CD4-positive, alpha-beta T cell treated with Interleukin-6 for 4 hours (primary cell): ENCODE results near the gene SLC12A3.
A peak's percentile ranks its signal among the peaks of the same experiment; 100 is the strongest.
"Not testable (repeated sequence)": the region's sequence is repeated elsewhere in the genome, so short reads cannot be mapped to it uniquely, and the experiment has no call there.

Experiments
- DNase-seq: peaks from one replicate; pipeline ENCODE4 v3.0.0-alpha.2; 2020; ENCODE audit warnings: mixed read lengths

Gene SLC12A3

DNA sequence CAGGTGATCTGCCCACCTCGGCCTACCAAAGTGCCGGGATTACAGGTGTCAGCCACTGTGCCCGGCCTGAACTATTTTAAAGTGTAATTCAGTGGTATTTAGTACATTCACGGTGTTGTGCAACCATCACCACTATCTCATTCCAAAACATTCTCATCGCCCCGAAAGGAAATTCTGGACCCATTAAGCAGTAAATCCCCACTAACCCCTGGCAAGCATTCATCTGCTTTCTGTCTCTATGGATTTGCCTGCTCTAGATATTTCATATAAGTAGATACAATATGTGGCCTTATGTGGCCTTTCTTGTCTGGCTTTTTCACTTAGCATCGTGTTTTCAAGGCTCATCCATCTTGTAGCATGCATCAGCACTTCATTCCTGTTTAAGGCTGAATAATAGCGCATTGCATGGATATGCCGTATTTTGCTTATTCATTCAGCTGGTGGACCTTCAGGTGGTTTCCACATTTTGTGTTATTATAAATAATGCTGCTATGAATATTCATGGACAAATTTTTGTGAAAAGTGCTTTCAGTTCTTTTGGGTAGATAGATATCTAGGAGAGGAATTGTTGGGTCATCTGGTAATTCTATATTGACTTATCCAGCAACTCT, 58.6 kb downstream of the SLC12A3 start:
- no peak for DNase-seq

DNA sequence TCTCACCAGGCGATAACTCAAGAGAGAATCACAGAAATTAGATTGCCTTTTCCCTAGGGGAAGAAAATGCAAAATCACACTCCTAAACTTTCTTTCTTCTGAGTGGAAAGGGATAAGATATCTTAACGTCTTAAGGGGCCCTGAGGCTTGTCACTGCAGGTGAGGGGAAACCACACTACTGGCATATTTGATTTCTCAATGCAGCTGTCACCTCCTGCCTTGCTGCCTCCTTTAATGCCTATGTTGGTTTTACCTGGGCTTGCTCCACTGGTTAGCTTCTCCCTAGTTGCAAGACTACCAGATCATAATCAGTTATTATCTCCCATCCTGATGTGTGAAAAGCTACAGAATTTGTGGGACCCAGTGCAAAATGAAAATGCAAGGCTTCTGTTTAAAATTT, 62.5 kb downstream of the SLC12A3 start:
- no peak for DNase-seq

DNA sequence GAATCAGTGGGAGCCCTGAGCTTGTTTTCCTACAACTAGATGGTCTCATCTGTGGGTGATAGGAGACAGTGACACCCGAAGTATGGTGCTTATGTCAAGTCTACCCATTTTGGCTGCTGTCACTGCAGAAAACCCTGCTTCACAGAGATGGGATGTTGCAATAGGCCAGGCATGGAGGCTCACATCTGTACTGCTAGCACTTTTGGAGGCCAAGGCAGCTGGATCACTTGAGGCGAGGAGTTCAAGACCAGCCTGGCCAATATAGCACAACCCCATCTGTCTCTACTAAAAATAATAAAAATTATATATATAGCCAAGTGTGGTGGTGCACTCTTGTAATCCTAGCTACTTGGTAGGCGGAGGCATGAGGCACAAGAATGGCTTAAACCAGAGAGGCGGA, 64.6 kb downstream of the SLC12A3 start:
- DNase-seq: no peak

DNA sequence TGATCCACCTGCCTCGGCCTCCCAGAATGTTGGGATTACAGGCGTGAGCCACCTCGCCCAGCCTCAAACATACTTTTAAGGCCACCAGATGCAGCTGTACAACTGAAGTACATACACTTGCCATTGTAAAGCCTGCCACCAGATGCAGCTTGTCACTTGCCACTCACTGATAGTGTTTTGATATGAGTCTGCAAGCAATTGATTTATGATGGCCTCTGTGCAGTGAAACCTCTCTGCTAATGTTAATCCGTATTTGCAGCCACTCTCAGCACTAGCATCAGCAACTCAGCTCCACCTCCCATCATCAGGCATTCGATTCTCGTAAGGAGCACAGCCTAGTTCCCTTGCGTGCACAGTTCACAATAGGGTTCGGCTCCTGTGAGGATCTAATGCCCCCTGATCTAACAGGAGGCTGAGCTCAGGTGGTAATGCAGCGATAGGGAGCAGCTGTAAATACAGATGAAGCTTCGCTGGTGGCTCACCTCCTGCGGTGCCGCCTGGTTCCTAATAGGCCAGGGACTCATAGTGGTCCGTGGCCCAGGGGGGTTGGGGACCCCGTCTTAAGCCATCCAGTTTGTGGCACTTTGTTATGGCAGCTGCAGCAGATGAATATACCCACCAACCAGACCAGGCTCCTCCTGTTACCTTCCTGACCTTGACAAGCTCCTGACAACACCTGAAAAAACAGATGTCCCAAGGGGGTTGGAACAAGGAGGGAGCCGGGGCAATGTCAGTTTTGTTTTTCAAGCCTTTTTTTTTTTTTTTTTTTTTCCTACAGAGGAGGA, 65.7 kb downstream of the SLC12A3 start:
- DNase-seq: no peak

DNA sequence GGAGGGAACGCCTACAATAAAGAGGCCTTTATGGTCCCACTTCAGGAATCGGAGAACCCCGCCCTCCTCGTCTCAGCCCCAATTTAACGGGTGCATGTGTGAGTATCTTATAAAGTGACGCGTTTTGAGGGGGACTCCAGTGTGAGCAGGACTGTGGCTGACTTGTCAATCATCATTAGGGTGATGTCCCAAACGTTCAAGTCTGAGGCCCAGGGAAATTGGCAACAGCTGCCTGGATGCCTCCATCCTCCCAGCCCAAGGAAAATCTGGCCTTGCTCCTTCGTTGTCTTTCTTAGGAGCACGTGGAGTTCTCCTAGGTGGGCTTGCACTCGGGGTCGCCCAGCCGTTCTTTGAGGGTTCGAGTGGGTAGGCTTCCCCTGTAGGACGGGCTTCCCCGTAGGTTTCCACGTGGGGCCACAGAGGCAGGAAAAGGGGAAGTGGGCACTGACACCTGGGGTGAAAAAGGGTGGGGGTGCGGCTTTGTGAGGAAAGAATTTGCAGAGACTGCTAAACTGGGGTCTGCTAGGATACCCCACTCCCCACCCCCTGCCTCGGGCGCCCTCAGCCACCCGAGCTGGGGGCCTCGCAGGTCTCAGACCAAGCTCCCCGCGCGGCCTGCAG, 66.4 kb downstream of the SLC12A3 start:
- DNase-seq: no peak

DNA sequence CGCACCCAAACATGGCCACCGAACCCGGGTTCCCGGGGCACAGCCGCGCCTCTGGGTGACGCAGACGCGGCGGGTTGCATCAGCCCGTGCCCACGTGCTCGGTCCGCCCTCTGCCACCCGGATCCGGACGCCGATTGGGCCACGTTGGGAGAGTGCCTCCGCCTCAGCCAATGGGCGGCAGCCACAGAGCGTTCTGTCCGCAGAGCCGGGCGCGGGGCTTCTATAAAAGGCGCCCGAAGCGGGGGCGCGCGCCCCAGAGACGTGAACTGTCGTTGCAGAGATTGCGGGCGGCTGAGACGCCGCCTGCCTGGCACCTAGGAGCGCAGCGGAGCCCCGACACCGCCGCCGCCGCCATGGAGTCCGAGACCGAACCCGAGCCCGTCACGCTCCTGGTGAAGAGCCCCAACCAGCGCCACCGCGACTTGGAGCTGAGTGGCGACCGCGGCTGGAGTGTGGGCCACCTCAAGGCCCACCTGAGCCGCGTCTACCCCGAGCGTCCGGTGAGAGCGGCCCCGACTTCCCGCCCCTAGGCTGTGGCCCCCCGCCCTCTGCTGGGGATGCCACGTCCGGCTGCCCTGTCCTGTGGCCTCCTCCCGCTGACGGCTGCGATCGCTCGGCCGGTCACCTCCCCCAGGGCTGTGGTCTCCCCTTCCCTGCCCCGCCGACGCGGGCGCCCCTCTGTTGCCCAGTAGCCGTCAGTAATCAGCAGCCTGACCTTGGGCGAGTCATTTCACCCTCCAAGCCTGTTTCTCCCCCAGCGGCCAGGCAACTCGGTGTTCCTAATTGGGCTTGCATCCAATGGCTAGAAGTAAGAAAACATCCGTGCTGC, 67.1 kb downstream of the SLC12A3 start, which contains the start of gene HERPUD1:
Gene HERPUD1, plus strand, starts transcription at position 251 of the 829 bp plus-strand sequence. Its CDS starts 103 bp downstream, at position 354.
- DNase-seq: peak; percentile 99

DNA sequence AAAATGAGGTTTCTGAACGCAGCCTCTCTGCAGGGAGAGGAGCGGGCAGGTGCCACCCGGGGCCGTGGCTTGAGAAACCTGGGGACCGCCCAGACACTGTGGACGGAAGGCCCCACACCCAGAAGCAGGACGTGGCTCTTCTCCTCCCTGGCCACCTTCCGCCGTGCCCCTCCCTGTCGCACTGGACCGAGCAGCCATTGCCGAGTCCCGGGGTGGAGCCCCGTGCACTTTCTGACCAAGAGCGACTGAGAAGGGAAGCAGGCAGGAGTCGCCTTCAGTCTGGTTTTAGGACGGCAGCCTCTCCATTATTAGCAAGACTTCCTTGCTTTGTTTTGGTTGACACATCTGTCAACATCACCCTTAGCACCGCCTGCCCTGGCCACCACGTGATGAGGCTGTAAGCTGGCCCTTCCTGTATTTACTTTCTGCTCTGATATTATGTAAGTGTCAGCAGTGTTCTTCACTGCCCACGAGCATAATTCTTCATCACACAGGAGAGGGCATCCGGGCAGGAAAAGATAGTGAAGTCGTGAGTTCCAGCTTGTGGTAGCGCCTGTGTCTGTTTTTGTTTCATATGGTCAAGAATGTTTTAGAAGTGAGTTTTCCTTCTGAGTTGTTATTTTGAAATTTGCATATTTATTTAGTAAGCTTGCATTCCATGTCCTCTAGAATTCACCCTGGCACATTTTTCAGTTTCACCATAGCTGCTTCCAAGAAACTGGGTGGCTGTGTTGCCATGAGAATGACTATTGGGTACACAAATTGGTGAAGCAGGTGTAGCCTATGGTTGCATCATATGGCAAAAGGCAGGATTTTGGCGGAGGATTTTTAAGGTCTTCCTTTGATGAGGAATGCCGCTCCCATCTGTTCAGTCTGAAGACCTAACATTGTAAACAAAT, 68.0 kb downstream of the SLC12A3 start:
- peak; percentile 43 for DNase-seq

DNA sequence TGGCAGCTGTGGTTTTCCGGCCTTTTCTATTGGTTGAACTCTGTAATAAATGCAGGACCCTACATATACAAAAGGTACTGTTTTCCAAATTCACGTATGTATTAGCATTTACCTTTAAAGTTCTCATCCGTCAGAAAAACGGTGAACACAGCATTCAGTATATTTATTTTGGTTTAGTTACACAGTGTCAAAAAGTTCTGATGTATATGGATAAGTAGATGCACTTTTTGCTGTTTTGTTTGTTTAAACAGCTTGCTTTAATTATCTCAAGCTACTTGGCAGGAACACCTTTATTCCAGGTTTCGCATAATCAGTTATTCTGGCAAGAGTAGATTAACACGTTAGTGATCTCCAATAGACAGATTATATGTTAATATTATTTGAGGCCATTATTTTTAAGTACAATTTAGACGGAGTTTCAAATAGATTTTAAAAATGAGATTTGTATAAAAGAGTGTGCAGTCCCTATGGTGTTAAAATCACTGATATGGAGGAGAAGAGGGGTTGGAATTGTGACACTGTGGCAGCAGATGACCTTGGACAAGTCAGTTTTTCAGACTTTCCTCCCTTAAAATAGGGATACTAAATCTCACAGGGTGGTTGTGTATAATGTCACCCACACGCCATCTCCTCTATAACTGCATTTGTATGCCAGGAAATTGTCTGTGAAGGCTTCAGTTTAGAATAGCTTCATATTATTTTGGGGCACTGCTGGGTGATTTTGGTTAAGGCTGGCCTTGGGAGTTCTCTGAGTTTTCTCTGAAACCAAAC, 69.0 kb downstream of the SLC12A3 start:
- no peak for DNase-seq

GRCh38 chr16:56934599-56935145, 69.7 kb downstream of the SLC12A3 start:
- not testable (repeated sequence) for DNase-seq

- no peak for DNase-seq
These were observed 70.2 kb downstream of the SLC12A3 start for GRCh38 chr16:56935201-56935600.

DNA sequence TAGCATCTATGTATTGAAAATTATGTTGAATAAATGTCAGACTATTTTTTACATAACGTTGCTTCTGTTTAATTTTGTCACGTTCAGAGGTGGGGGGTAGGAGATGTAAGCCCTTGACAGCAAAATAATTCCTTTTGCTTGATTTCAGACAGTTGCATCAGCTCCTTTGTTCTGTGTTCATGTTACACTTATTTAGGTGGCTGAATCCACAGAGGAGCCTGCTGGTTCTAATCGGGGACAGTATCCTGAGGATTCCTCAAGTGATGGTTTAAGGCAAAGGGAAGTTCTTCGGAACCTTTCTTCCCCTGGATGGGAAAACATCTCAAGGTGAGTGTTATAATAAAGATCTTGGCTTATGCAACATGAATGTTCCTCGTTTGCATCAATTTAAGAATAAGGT, 71.5 kb downstream of the SLC12A3 start:
- DNase-seq: no peak

DNA sequence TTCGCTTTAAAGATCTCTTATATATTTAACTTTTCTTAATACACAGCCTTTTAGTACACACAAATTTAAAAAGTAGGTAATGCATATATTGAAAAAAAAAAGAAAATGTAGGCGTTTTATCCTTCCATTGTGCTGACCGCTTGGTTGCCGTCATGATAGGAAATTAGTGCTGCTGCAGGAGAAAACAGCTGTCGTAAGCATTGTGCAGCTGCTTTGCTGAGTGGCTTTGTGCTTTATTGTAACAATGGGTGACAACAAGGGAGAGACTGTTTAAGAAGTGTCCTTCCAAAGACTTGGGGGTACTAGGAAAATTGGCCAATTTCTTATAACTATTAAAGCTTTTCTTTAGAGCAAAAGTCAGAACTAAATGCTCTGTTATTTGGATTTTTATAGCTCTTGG, 71.9 kb downstream of the SLC12A3 start:
- no peak for DNase-seq

DNA sequence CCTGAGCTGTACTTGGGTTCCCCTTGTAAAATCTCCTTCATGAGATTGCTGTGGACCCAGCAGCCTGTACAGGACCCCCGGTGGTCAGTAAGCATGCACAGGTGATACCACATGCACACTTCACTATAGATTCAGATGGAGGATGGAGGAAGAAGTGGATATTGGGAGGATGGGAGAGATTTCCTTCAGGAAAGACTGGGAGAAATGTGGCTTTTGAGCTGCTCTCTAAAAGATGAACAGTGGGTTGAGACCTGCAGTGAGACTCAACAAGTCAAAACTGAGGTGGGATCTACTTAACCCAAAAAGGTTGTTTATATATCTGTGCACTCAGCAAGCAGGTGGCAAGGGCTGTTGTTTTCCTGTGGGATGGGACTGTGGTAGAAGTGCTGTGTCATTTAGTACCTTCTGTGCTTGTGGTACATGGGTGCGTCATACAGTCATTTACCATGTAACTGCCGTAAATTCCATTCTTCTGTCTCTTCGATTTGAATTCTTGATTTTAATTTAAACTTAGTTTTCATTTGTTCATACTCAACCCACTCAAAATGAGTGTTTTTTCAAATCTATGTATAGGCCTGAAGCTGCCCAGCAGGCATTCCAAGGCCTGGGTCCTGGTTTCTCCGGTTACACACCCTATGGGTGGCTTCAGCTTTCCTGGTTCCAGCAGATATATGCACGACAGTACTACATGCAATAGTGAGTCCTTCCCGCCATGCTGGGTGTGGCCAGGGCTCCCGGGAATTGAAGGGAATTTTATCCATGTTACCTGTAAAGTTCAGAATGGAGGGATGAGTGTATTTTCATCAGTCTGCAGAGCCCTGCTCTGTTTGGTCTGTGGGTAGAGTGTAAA, 73.9 kb downstream of the SLC12A3 start:
- DNase-seq: peak; percentile 34

DNA sequence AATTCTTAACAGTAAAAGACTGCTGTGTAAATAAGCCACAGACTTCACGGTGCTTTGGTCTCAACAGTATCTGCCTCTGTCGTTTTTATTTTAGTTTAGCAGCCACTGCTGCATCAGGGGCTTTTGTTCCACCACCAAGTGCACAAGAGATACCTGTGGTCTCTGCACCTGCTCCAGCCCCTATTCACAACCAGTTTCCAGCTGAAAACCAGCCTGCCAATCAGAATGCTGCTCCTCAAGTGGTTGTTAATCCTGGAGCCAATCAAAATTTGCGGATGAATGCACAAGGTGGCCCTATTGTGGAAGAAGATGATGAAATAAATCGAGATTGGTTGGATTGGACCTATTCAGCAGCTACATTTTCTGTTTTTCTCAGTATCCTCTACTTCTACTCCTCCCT, 74.8 kb downstream of the SLC12A3 start:
- DNase-seq: no peak

DNA sequence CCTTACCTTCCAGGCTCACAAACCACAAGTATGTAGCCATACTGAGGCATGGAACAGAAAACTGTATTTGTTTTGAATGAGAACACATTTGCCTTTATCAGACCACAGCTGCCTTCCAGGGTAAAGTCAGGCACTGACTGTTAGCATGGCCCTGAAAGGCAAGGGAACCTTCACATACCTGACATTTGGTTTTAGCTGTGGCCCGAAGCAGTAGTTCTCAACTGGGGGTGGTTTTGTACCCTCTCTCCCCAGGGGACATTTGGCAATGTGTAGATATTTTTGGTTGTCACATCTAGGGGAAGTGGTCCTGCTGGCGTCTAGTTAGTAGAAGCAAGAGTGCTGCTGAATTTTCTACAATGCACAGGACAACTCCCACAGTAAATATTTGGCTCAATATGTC, 76.1 kb downstream of the SLC12A3 start:
- no peak for DNase-seq

- no peak for DNase-seq
These were observed 76.9 kb downstream of the SLC12A3 start for GRCh38 chr16:56941856-56942331.

- DNase-seq: no peak
These were observed 78.9 kb downstream of the SLC12A3 start for GRCh38 chr16:56943761-56944375.

DNA sequence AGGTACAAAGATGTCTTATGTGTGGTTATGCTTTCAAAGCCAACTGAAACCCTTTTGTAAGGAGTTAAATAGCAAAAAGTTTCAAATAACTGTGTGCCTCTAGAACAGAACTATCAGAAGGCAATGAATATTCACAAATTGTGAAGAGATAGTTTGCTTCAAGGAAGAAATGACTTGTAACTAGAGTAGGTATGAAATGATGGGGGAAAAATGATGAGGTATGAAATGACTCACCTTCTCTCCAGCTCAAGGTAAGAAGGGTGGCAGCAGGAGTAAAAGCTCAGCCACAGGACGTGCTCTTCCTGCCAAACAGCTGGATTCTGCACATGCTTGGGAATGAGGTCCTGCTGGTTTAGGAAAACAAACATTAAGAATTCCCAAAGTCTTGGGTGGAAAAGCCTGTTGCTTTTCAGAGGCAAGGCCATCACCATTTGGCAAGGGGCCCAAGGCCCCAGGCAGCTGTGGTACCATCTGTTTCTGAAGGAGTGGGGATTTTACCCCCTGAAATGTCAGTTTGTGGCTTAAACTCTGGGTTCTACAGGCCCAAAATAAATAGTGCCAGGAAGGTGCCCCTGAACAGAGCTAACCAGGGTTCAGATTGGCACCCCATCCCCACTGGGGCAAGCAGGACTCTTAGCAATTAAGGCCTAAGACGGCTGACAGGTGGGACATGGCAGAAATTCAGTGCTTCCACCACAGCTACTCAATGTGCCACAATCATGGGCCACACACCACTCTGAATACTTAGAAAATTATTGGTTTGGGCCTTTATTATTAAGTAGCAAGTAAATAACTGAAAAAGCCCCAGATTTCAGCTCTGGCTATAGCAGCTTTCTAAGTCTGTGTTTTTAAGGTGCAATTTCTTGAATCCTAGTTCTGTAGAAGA, 80.2 kb downstream of the SLC12A3 start:
- DNase-seq: no peak
